Hepatocyte (in vitro differentiated cells): ENCODE results near the gene ANKRD33. TPM values are rescaled to one million over a fixed set of nuclear protein-coding genes. Genes with fewer than 3 reads are reported as not detected.

ENCODE experiments used
- DNase-seq: peaks from one replicate; pipeline ENCODE4 v3.0.0-alpha.2; 2016; ENCODE audit warnings: low spot score
- H2AFZ ChIP-seq: fragments of 200-600 bp; sonication (generic); 2 replicates; pipeline ENCODE4 v1.6.0; 2016; ENCODE audit warnings: antibody characterized with exemption, mild to moderate bottlenecking
- H3K27ac ChIP-seq: fragments of 200-600 bp; sonication (generic); 2 replicates; pipeline ENCODE4 v1.5.1; 2016; ENCODE audit warnings: mild to moderate bottlenecking
- H3K27me3 ChIP-seq: fragments of 200-600 bp; sonication (generic); 2 replicates; pipeline ENCODE4 v1.6.1; 2016
- H3K36me3 ChIP-seq: fragments of 200-600 bp; sonication (generic); replicated peaks from 2 replicates; pipeline ENCODE4 v1.5.1; 2016; ENCODE audit warnings: low read depth; ENCODE audit not compliant: insufficient read depth
- H3K4me1 ChIP-seq: fragments of 200-600 bp; sonication (generic); 2 replicates; pipeline ENCODE4 v1.5.1; 2016; ENCODE audit warnings: mild to moderate bottlenecking, moderate library complexity; ENCODE audit not compliant: insufficient read depth
- H3K4me2 ChIP-seq: fragments of 200-600 bp; sonication (generic); 2 replicates; pipeline ENCODE4 v1.6.0; 2016
- H3K4me3 ChIP-seq: fragments of 200-600 bp; sonication (generic); 2 replicates; pipeline ENCODE4 v1.5.1; 2016; ENCODE audit warnings: mild to moderate bottlenecking
- H3K79me2 ChIP-seq: fragments of 200-600 bp; sonication (generic); 2 replicates; pipeline ENCODE4 v1.6.0; 2017; ENCODE audit warnings: mild to moderate bottlenecking
- H3K9me2 ChIP-seq: fragments of 200-600 bp; sonication (generic); replicated peaks from 2 replicates; pipeline ENCODE4 v1.6.0; 2017; ENCODE audit warnings: mild to moderate bottlenecking; ENCODE audit not compliant: insufficient read depth
- H3K9me3 ChIP-seq: fragments of 200-600 bp; sonication (generic); 2 replicates; pipeline ENCODE4 v1.5.1; 2016; ENCODE audit warnings: low read depth, mild to moderate bottlenecking
- H4K20me1 ChIP-seq: fragments of 200-600 bp; sonication (generic); 2 replicates; pipeline ENCODE4 v1.6.0; 2016; ENCODE audit warnings: mild to moderate bottlenecking; ENCODE audit not compliant: insufficient read depth, poor library complexity, severe bottlenecking
- EZH2 ChIP-seq: fragments of 200-600 bp; sonication (generic); IDR thresholded peaks from 2 replicates; pipeline ENCODE4 v1.6.1; 2016; ENCODE audit warnings: antibody characterized with exemption, mild to moderate bottlenecking, borderline replicate concordance
- EZH2phosphoT487 ChIP-seq: fragments of 200-600 bp; sonication (generic); IDR thresholded peaks from one replicate; pipeline ENCODE4 v1.6.1; 2018; ENCODE audit warnings: antibody characterized with exemption, mild to moderate bottlenecking, low read depth, moderate library complexity; ENCODE audit not compliant: unreplicated experiment, severe bottlenecking
- WGBS: methylation state at CpG from one replicate; pipeline ENCODE4 v1.1.6; 2016; ENCODE audit warnings: low lambda C conversion rate; ENCODE audit errors: missing lambda C conversion rate; 5-methylcytosine and 5-hydroxymethylcytosine counted together
- polyA plus RNA-seq: library from polyadenylated mRNA; unstranded; fragments of >200 nt; fragmentation: Nextera tagmentation; extraction: Ambion mirVana; gene quantifications from 2 replicates; pipeline ENCODE4 v1.2.1, GENCODE V29; 2016
- total RNA-seq: library from RNA; depleted of rRNA; stranded (reverse); fragments of >200 nt; gene quantifications from 2 replicates; pipeline ENCODE4 v1.2.3, GENCODE V29; 2014
- TF ChIP-seq, protein P1 (sequence below): fragments of 200-600 bp; sonication (generic); IDR thresholded peaks from 2 replicates; pipeline ENCODE4 v1.5.1; 2016; ENCODE audit warnings: antibody characterized with exemption, mild to moderate bottlenecking; ENCODE audit not compliant: poor library complexity

ANKRD33 gene
- total and polyA plus RNA-seq, 2 experiments from 2014 or later, result 0.12 TPM; not detected in 1

DNA sequence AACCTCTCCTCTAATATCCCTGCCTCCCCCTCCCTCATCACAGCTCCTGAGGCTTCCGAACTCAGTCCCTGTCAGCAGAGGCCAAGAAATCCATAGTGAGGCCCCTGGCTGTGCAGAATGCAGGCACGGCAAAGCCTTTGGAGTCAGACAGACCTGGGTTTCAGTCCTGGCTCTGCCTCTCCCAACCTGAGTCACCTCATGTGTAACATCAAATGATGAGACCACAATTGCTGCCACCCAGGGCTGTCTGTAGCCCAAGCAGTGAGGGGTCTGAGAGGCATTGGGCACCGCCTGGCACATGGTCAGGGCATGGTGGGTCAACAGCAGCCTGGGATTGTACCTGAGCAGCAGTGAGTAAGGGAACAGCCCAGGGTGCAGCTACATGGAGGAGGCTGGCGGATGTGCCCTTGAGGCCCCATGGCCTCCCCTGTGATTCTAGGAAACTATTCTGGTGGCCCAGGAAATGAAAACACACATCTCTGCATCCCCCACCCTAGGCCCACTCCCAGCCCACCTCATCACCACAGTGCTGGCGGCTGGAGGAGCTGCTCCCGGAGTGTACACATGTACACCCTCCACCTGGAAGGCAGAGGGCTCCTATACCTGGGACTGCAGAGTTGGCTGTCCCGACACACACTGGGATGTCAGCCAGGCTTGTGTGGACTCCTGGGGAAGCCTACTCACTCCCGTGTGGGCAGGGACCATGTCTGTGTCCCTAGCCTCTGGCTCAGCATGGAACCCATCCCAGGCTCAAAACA lies 7.7 kb downstream of the ANKRD33 start:
- Histone ChIP-seq H4K20me1 (no peaks in the 10 kb centered on the region), H3K27ac (no peak overlapping the region), H3K9me2 (no peaks in the 10 kb centered on the region), H3K9me3 (no peaks in the 10 kb centered on the region), H3K27me3 (no peaks in the 10 kb centered on the region), H3K4me2 (no peak overlapping the region), H2AFZ (peak overlapping the region; percentile 24), H3K36me3 (no peaks in the 10 kb centered on the region), H3K79me2 (no peaks in the 10 kb centered on the region), H3K4me1 (peaks cover 3% of the 10 kb centered on the region), H3K4me3 (no peak overlapping the region)
- no peak for DNase-seq
- TF ChIP-seq EZH2 (no peak), EZH2phosphoT487 (no peak)
- TF ChIP-seq, protein P1, sequence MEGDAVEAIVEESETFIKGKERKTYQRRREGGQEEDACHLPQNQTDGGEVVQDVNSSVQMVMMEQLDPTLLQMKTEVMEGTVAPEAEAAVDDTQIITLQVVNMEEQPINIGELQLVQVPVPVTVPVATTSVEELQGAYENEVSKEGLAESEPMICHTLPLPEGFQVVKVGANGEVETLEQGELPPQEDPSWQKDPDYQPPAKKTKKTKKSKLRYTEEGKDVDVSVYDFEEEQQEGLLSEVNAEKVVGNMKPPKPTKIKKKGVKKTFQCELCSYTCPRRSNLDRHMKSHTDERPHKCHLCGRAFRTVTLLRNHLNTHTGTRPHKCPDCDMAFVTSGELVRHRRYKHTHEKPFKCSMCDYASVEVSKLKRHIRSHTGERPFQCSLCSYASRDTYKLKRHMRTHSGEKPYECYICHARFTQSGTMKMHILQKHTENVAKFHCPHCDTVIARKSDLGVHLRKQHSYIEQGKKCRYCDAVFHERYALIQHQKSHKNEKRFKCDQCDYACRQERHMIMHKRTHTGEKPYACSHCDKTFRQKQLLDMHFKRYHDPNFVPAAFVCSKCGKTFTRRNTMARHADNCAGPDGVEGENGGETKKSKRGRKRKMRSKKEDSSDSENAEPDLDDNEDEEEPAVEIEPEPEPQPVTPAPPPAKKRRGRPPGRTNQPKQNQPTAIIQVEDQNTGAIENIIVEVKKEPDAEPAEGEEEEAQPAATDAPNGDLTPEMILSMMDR, result no peak
- 77% methylated on average over 8 of the region's 8 CpGs for WGBS

DNA sequence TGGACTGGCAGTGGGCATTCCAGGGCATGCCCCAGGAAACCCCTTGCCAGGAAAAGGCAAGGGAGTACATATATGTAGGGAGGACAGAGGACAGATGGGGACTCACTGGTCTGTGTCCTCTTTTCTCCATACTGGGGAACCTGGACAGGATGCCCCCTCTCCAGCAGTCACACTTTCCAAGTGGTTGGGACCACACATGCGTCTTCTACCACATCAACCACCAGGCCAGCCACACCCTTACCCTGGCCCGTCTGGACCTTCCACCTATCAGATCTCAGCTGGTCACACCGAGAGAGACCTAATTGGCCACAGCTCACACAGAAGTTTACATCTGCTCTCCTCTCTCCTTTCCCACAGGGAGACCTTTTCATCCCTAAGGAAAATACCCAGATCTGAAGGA lies 8.3 kb downstream of the ANKRD33 start:
- DNase-seq, result no peak
- H3K27ac ChIP-seq, result no peak overlapping the region
- TF ChIP-seq, protein P1, result no peak
- TF ChIP-seq EZH2, result no peak
- TF ChIP-seq EZH2phosphoT487, result no peak

DNA sequence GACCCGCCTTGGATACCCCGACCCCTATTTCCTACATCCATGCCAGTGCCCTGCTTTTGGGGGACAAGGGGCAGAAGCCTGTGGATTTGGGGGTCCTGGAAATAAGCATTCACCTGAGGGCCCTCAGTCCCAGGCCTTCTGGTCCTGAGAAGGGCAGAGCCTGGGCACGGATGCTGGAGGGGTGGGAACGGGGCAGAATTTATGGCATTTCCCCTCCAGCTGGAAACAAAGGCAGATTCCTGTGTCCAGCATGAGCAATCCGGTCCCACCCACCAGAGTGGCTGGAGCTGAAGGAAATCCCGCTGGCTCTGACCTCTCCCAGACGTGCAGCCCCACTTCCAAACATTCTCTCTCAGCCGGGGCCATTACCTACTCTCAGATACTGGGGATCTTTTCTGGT lies 9.3 kb downstream of the ANKRD33 start:
- no peak overlapping the region for H3K27ac ChIP-seq
- H2AFZ ChIP-seq, result no peak overlapping the region

More for the DNA sequence above, 8.3 kb downstream of the ANKRD33 start:
- H3K27me3 ChIP-seq, result no peaks in the 10 kb centered on the region
- 82% methylated on average over 3 of the region's 3 CpGs for WGBS
- no peak overlapping the region for H2AFZ ChIP-seq
- H3K9me3 ChIP-seq, result no peaks in the 10 kb centered on the region
- H3K4me3 ChIP-seq, result no peak overlapping the region
- H4K20me1 ChIP-seq, result no peaks in the 10 kb centered on the region
- no peaks in the 10 kb centered on the region for H3K36me3 ChIP-seq
- no peaks in the 10 kb centered on the region for H3K79me2 ChIP-seq
- no peaks in the 10 kb centered on the region for H3K9me2 ChIP-seq
- no peak overlapping the region for H3K4me2 ChIP-seq
- H3K4me1 ChIP-seq, result peaks cover 6% of the 10 kb centered on the region

More for the DNA sequence above, 9.3 kb downstream of the ANKRD33 start:
- TF ChIP-seq EZH2 (no peak), EZH2phosphoT487 (no peak)
- TF ChIP-seq, protein P1, result no peak
- no peaks in the 10 kb centered on the region for H3K9me2 ChIP-seq
- H3K36me3 ChIP-seq, result no peaks in the 10 kb centered on the region
- no peak for DNase-seq
- H3K9me3 ChIP-seq, result no peaks in the 10 kb centered on the region
- 83% methylated on average over 8 of the region's 8 CpGs for WGBS
- H3K4me3 ChIP-seq, result no peak overlapping the region
- H3K4me2 ChIP-seq, result no peak overlapping the region
- H3K4me1 ChIP-seq, result peaks cover 6% of the 10 kb centered on the region
- H3K27me3 ChIP-seq, result no peaks in the 10 kb centered on the region
- H3K79me2 ChIP-seq, result no peaks in the 10 kb centered on the region
- no peaks in the 10 kb centered on the region for H4K20me1 ChIP-seq
